ENCODE measurements around the gene RPRD1A. TPM values are rescaled to one million over a fixed set of nuclear protein-coding genes. Genes with fewer than 3 reads are reported as not detected.
"Not testable (repeated sequence)": the region's sequence is repeated elsewhere in the genome, so short reads cannot be mapped to it uniquely, and the experiment has no call there.

Gene RPRD1A
- total and polyA plus RNA-seq, 7 donors: 13.2 to 80.3 (median 68.8) TPM

GRCh38 chr18:36025025-36025424 lies 42.3 kb downstream of the RPRD1A start:
- Histone ChIP-seq H3K9me3 (no peaks in the 10 kb centered on the region), H3K4me1 (no peaks in the 10 kb centered on the region), H3K27ac (no peak overlapping the region), H3K27me3 (no peaks in the 10 kb centered on the region), H3K36me3 (peaks cover 0 to 45% (median 6%) of the 10 kb centered on the region in 4 donors), H3K4me3 (no peak overlapping the region)
- intact Hi-C loops (cut with DNase I): no loop called here
- 52 to 83% methylated on average over 1 of the region's 1 CpG for WGBS, 2 donors
- TF ChIP-seq POLR2A (IDR thresholded peaks at IDR 0.05): no peak
- no peak for TF ChIP-seq EP300 (IDR thresholded peaks at IDR 0.05)
- no peak for TF ChIP-seq CTCF (IDR thresholded peaks at IDR 0.05)
- no peak for DNase-seq

GRCh38 chr18:36024241-36024640 lies 43.1 kb downstream of the RPRD1A start:
- H3K27ac ChIP-seq; H3K4me1 ChIP-seq; H3K4me3 ChIP-seq; DNase-seq; H3K27me3 ChIP-seq; intact Hi-C loops (cut with DNase I); H3K9me3 ChIP-seq: not testable (repeated sequence)
- H3K36me3 ChIP-seq: peaks cover 0 to 38% (median 5%) of the 10 kb centered on the region in 4 donors
- WGBS, 2 donors: 95% methylated on average over 3 of the region's 3 CpGs

- DNase-seq: no peak
- TF ChIP-seq CTCF (IDR thresholded peaks at IDR 0.05) (no peak), EP300 (IDR thresholded peaks at IDR 0.05) (no peak), POLR2A (IDR thresholded peaks at IDR 0.05) (no peak), POLR2AphosphoS5 (IDR thresholded peaks at IDR 0.05) (no peak)
- Histone ChIP-seq H3K4me3 (no peak overlapping the region), H3K36me3 (peaks cover 0 to 29% (median 3%) of the 10 kb centered on the region in 4 donors), H3K4me1 (no peaks in the 10 kb centered on the region), H3K9me3 (no peaks in the 10 kb centered on the region), H3K27ac (no peak overlapping the region), H3K27me3 (no peaks in the 10 kb centered on the region)
- intact Hi-C loops (cut with DNase I): no loop called here
- WGBS, 2 donors: 95% methylated on average over 1 of the region's 1 CpG
These were observed 44.0 kb downstream of the RPRD1A start for GRCh38 chr18:36023336-36023735.

- Histone ChIP-seq H3K27me3 (no peaks in the 10 kb centered on the region), H3K9me3 (no peaks in the 10 kb centered on the region), H3K36me3 (peaks cover 0 to 2% (median 0%) of the 10 kb centered on the region in 4 donors), H3K4me1 (no peaks in the 10 kb centered on the region), H3K4me3 (no peak overlapping the region), H3K27ac (no peak overlapping the region)
- WGBS, 2 donors: 94 to 95% methylated on average over 3 of the region's 3 CpGs
- no peak for DNase-seq
- TF ChIP-seq EP300 (IDR thresholded peaks at IDR 0.05) (no peak), CTCF (IDR thresholded peaks at IDR 0.05) (no peak), POLR2A (IDR thresholded peaks at IDR 0.05) (no peak), POLR2AphosphoS5 (IDR thresholded peaks at IDR 0.05) (no peak)
- intact Hi-C loops (cut with DNase I): no loop called here
These were observed 47.1 kb downstream of the RPRD1A start for GRCh38 chr18:36020174-36020711.

GRCh38 chr18:36017232-36017631 lies 50.1 kb downstream of the RPRD1A start:
- Histone ChIP-seq H3K4me1 (no peaks in the 10 kb centered on the region), H3K27ac (no peak overlapping the region), H3K36me3 (no peaks in the 10 kb centered on the region), H3K27me3 (no peaks in the 10 kb centered on the region), H3K4me3 (no peak overlapping the region), H3K9me3 (no peaks in the 10 kb centered on the region)
- TF ChIP-seq POLR2AphosphoS5 (IDR thresholded peaks at IDR 0.05) (no peak), CTCF (IDR thresholded peaks at IDR 0.05) (no peak), EP300 (IDR thresholded peaks at IDR 0.05) (no peak), POLR2A (IDR thresholded peaks at IDR 0.05) (no peak)
- 77 to 91% methylated on average over 2 of the region's 2 CpGs for WGBS, 2 donors
- no peak for DNase-seq
- intact Hi-C loops (cut with DNase I): loop anchor here (2.0 kb wide), 1 partner anchor 268 kb away; no protein-coding TSS in a partner anchor

Data from sigmoid colon (tissue), 7 donors.